HG03108 (cell line): Measurements from ENCODE around the gene S100A4.
"Not testable (repeated sequence)": the region's sequence is repeated elsewhere in the genome, so short reads cannot be mapped to it uniquely, and the experiment has no call there.

ENCODE experiments used
- ATAC-seq: cut with Tn5 transposase; IDR thresholded peaks from one replicate; pipeline ENCODE4 v1.9.1; 2021; ENCODE audit warnings: moderate library complexity; ENCODE audit not compliant: unreplicated experiment

Gene S100A4

DNA sequence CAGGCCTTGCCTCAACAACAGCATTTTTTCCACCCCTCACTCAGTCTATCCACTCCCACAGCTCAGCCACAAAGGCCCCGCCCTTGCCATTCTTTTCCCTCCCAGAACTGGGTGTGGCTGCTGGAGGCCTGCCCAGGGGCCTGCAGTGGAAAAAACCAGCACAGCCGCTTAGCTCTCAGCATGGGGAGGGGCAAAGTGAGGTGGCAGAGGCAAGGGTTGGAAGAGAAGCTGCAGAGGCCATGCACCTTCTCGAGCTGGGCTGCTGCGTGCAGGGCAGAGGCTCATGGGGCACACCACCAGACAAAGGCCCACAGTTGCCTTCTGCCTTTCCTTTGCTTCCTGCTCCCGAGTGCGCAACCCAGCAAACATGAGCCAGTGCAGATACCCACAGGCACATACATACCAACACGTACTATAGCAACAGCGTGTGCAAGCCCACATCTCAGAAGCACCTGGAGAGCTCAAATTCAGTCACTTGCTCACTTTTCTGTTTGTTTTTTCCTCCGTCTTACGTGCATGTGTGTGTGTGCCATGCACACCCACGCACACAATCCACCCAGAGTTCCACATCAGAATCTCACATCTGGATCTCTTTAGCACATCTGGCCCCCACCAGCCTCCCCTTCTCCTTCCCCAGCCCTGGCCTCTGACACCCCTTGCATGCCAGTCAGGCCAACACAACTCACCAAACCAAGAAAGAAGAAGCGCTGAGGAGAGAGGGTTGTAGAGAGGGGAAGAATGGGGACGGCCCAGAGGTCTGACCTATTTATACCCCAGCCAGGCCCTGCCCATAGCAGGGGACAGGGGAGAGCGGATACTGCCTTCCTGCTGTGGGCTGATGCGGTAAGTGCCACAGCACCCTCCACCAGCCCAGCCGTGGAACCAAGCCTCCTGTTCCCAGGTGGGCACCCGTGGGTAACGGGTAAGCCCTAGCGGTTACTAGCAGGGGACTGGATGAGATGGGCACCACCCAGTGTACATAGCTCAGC, at the start of gene S100A4:
Gene S100A4 (minus strand): TSS at position 740 of the 989 bp plus-strand sequence. CDS start 1,012 bp downstream, outside the sequence.
- peak; percentile 59 for ATAC-seq

DNA sequence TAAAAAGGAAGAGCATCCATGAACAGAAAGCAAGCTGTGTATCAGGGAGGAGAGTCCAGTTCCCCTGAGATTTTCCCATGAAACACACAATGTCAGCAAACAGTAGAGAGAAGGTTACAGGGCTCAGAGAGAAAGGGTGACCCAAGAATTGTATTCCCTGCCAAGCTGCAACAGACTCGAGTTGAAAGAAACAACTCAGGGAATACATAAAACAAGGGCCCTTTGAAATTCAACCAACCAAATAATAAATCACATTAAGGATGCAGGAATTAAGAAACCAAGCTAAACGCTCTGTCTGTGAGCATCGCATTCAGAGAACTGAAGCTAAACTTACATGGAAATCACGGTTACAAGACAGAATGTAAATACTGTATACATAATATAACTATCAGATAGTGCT, 47.1 kb upstream of the S100A4 start:
- no peak for ATAC-seq

DNA sequence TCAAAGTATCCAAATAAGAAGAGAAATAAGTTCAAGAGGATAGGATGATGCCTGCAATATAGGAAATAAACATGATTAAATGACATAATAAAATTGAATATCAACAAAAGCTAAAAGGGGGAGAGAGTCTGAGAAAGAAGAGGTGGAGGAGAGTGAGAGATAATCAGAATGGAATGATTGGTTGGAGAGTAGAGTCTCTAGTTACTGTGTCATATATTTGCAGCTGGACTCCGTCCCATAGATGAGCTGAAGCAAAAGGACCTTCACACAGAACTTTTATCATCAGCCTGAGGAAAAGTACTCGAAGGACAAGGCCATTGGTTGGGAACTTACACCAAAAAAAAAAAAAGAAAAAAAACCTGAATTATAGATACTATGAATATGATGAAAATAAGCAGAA, 42.9 kb upstream of the S100A4 start:
- no peak for ATAC-seq

DNA sequence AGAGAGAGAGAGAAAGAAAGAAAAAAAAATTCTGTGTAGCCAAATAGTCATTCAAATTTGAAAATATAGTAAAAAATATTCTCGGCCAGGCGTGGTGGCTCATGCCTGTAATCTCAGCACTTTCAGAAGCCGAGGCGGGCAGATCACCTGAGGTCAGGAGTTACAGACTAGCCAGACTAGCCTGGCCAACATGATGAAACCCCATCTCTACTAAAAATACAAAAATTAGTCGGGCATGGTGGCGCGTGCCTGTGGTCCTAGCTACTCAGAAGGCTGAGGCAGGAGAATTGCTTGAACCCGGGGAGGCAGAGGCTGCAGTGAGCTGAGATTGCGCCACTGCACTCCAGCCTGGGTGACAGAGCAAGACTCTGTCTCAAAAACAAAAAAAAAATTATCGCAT, 42.4 kb upstream of the S100A4 start:
- not testable (repeated sequence) for ATAC-seq

DNA sequence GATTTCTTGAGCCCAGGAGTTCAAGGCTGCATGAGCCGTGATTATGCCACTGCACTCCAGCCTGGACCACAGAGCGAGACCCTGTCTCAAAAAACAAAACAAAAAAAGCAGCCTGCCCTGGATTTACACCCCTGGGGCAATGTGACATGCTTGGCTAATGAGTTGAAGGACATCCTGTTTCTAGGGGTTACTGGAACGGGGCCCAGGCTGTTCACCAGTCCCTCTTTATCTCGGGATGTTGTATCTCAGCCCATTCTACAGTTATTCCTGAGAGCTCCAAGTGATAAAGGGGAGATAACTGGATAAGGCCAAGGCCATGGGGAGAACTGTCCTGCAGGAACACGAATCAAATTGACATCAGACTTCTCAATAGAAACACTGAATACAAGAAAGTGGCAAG, 41.7 kb upstream of the S100A4 start:
- no peak for ATAC-seq

DNA sequence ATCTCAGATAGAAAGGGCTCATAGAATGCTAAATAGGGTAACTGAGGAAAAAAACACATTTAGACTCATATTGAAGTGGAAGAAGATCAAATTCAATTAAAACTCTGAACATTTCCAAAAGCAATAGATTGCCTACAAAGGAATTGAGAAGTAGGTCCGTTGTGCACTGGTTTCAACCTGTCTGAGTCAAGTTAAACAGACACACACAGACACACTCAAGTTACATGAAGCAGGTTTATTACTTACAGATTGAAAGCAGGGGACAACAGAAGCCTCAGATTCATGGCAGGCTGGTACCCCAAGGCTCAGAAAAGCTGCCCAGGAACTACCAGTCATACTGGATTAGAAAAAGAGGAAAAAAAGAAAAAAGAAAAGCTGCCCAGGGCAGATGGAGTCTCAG, 40.7 kb upstream of the S100A4 start:
- ATAC-seq, result no peak

DNA sequence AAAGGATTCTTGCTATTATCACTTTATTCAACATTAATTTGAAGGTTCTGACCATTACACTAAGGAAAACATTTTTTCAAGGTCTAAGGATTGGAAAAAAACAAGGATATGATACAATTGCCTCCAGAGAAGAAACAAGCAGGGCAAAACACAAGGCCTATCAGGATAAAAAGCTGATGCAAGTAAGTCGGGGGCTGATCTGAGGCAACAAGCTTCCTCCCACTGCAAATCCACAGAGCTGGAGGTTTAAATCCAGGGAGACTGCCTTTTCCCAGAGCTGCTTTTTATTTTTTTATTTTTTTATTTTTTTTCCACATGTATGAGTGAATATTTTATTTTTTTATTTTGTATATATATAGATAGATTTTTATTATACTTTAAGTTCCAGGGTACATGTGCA, 39.4 kb upstream of the S100A4 start:
- no peak for ATAC-seq

DNA sequence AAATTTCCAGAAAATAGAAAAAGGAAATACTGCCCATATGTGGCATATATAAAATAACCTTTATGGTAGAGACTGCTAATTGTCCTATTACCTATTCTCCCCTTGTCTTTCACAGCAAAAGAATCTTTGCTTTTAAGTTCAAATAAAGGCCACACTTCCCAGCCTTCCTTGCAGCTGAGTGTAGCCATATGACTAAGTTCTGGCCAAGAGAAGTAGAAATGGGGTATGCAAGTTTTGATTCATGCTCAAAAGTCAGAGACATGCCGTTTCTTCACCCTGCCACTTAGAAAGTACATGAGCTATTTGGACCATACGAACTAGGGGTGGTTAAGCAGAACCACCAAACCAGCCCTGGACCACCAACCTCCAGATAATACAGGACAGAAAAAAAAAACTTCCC, 38.4 kb upstream of the S100A4 start:
- no peak for ATAC-seq

DNA sequence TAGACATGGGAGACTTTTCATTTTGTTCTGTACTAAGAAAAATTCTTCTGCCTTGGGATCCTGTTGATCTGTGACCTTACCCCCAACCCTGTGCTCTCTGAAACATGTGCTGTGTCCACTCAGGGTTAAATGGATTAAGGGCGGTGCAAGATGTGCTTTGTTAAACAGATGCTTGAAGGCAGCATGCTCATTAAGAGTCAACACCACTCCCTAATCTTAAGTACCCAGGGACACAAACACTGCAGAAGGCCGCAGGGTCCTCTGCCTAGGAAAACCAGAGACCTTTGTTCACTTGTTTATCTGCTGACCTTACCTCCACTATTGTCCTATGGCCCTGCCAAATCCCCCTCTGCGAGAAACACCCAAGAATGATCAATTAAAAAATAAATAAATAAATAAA, 37.9 kb upstream of the S100A4 start:
- ATAC-seq, result not testable (repeated sequence)

DNA sequence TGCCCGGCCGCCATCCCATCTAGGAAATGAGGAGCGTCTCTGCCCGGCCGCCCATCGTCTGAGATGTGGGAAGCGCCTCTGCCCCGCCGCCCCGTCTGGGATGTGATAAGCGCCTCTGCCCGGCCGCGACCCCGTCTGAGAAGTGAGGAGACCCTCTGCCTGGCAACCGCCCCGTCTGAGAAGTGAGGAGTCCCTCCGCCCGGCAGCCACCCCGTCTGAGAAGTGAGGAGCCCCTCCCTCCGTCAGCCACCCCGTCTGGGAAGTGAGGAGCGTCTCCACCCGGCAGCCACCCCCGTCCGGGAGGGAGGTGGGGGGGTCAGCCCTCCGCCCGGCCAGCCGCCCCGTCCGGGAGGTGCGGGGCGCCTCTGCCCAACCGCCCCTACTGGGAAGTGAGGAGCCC, 37.2 kb upstream of the S100A4 start:
- ATAC-seq, result not testable (repeated sequence)

DNA sequence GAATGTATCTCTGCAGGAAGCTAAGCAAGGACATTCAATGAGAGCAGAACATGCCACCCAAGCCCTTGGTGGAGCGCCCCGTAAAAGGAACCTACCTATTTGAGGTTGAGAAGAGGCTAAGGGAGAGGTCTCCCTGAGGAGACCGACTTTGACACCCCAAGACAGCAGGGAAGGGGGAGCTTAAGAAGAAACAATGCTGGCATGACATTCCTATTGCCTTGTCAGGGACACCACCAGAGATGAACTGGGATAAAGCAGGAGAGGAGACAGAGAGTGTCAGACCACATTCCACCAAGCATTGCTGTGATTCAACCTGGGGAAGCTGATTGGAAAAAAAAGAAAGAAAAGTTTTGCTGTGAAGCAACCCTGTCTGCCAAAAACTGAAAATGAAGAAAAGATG, 33.3 kb upstream of the S100A4 start:
- no peak for ATAC-seq

DNA sequence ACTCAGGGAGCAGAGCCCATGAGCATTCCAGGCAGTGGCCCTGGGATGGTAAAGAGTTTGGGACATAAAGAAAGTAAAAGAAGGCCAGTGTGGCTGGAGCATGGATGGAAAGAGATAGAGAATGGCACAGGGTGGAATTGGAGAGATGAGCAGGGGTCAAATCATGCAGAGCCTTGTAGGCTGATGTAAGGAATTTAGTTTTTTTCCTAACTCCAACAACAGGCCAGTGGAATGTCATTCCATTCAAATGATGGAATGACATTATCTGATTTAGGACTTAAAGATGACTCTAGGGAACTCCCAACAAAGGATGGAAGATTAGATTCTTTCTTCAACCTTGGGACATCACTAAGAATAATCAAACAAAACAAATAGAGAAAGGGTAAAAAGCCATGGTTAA, 32.9 kb upstream of the S100A4 start:
- ATAC-seq, result no peak

DNA sequence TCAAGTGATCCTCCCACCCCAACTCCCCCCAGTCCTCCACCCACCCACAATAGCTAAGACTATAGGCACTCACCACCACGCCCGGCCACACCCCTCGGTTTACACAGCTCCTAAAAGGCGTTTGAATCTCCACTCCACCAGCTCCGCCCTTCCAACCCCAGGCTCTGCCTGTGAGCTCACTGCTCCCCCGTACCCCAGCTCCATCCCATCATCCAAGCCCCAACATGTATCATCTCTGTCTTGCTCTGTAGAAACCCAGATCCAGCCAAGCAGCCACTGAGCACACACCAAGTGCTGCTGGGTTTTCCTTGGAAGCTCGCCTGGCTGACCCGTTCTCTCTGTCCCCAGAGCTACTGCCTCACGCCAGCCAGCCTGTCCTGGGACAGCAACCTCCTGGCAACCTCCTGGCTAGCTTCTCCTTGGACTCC, 32.0 kb upstream of the S100A4 start:
- no peak for ATAC-seq

DNA sequence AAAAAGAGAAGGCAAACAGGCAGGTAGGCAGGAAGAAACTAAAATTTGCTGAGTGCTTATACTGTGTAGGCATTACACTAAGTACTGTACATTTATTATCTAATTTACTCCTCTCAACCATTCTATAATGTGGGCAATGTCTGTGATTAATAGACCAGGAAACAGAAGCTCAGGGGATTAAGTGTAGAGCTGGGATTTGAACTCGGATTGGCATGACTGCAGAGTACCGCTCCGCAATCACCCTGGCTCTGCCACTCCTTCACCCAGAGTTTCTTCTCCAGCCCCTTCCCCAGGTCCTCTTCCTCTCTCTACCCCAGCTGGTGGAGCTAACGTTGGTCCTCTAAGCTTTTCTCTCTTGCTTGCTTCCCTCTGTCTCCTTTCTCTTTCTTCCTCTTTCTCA, 31.5 kb upstream of the S100A4 start:
- no peak for ATAC-seq

DNA sequence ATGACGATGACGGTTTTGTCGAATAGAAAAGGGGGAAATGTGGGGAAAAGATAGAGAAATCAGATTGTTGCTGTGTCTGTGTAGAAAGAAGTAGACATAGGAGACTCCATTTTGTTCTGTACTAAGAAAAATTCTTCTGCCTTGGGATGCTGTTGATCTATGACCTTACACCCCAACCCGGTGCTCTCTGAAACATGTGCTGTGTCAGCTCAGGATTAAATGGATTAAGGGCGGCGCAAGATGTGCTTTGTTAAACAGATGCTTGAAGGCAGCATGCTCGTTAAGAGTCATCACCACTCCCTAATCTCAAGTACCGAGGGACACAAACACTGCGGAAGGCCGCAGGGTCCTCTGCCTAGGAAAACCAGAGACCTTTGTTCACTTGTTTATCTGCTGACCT, 29.9 kb upstream of the S100A4 start:
- ATAC-seq, result not testable (repeated sequence)

DNA sequence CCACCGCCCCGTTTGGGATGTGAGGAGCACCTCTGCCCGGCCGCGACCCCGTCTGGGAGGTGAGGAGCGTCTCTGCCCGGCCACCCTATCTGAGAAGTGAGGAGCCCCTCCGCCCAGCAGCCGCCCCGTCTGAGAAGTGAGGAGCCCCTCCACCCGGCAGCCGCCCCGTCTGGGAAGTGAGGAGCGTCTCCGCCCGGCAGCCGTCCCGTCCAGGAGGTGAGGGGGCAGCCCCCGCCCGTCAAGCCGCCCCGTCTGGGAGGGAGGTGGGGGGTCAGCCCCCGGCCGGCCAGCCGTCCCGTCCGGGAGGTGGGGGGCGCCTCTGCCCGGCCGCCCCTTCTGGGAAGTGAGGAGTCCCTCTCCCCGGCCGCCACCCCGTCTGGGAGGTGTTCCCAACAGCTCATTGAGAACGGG, 29.5 kb upstream of the S100A4 start:
- ATAC-seq, result not testable (repeated sequence)

DNA sequence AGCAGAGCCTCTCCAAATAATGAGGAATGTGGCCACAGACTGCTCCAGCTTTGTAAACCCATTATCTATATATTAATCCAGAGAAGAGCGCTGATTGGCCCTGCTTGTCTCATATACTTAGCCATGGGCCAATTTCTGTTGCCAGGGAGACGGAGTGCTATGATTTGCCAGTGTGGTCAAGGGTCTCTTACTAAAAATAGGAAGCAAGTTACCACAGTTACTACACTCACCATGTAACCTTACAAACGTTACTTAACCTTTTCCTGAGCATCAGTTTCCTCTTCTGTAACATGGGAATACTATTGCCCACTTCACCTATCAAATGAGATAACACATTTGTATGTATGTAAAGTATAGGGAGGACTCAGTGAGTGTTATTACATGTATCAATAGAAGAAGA, 27.7 kb upstream of the S100A4 start:
- ATAC-seq, result no peak

DNA sequence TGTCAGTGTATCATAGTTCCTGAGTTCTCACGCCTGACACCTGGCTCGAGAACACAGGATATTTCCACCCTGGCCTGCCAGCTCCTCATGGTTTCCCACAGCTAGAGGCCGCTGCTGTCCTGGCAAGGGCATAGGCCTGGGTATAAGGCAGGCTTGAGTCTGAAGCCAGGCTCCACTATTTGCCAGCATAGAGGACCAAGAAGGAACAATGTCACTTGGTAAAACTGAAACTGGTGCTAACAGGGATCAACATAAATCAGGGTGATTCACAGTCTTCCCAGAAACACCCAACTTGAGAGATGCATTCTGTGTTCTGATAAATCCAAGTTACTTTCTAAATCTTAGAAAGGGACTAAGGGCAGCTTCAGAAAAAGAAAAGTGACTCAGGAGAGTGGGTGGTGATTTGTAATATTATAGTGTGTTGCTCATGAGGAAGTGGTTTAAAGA, 27.0 kb upstream of the S100A4 start:
- peak; percentile 60 for ATAC-seq

DNA sequence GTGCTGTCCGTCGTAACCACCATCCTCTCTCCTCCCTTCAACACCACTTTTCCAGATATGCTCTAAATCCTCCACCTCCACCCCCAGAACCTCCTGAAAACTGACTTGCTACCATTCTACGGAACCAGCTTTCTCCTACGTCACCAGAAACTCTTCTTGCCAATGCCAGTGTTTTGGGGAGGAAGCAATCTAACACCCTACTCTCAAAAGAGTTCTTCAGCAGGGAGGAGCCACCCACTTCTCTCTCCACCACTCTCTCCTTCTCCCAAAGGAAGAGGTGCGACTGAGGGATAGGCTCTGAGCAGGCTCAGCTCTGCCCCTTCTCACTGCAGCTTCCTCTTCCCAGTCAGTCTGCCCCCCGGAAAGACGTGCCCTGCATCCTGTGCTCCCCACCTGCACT, 26.1 kb upstream of the S100A4 start:
- no peak for ATAC-seq

DNA sequence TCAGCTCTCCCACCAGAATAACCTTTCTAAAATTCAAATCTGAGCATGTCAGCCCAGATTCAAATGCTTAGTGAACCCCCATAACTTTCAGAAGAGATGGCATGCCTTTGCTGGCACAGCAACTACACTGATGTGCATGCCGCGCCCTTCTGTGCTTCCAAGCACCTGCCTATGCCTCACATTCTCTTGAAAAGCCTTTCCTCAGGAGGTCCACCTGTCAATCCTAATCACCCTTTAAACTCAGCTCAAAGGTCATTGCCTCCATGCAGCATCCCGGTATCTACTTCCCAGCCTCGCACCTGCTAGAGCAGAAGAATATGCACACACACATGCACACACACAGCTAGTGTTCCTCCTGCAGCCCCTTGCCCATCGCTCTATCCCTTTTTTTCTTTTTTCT, 25.3 kb upstream of the S100A4 start:
- ATAC-seq, result no peak

DNA sequence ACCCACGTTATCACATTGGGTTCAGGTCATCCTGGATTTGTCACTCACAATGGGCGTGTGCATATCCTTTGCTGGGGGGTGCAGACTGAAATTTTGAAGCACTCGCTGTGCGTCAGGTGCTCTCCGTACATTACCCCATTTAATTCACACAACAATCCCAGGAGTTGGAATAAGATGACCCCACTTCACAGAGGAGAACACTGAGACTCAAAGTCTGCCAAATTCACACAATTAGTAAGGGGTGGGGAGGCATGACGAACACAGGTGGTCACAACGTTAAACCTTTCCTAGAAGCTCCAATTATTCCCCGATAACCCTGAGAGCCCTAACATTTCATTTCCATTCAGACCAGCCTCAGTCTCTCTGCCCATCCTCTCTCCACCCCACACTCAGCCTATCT, 23.9 kb upstream of the S100A4 start:
- no peak for ATAC-seq

DNA sequence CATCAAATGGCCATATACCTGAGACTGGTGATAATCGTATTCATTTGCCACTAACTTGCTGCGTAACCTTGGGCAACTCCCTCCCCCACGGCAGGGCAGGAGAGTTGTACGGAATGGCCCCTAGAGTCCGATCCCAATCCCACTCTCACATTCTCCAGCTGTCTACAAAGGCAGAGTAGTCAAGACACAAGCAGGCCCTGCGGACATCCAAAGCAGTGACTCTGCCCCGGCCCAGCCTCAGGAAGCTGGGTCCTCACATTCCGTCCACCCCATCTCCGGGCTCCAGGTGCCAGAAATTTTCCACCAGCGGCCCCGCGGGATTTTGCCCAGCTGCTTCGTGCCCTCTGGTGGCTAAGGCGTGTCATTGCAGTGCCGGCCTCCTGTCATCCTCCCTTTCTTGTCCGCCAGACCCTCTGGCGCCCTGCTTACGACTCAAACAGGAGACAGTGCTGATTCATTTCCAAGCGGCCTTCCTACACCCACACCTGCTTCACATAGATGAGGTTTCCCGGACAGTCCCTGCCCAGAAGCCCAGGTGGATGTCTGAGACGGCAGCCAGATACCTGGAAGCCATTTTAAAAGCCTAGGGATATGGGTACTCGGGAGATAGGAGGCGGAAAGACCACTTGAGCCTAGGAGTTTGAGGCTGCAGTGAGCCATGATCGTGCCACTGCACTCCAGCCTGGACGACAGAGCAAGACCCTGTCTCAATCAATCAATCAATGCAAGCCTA, 22.9 kb upstream of the S100A4 start:
- no peak for ATAC-seq
